Testis (tissue), 2 donors: Measurements from ENCODE around the gene GAS1.

Experiments used
- POLR2A ChIP-seq: fragments of 450-650 bp; IDR thresholded peaks from one replicate; pipeline ENCODE4 v1.6.1; 2017; ENCODE audit warnings: antibody characterized with exemption, mild to moderate bottlenecking, moderate library complexity
- TF ChIP-seq, protein P1 (sequence below), 3 experiments: fragments of 450-650 bp in 2 of 3; fragments of 200-600 bp in 1 of 3; sonication (generic) in 1 of 3; IDR thresholded peaks; one replicate each; pipeline ENCODE4 v1.5.1; 2016 to 2019; ENCODE audit warnings: antibody characterized with exemption in 3 of 3, mild to moderate bottlenecking in 2 of 3, moderate library complexity in 1 of 3

DNA sequence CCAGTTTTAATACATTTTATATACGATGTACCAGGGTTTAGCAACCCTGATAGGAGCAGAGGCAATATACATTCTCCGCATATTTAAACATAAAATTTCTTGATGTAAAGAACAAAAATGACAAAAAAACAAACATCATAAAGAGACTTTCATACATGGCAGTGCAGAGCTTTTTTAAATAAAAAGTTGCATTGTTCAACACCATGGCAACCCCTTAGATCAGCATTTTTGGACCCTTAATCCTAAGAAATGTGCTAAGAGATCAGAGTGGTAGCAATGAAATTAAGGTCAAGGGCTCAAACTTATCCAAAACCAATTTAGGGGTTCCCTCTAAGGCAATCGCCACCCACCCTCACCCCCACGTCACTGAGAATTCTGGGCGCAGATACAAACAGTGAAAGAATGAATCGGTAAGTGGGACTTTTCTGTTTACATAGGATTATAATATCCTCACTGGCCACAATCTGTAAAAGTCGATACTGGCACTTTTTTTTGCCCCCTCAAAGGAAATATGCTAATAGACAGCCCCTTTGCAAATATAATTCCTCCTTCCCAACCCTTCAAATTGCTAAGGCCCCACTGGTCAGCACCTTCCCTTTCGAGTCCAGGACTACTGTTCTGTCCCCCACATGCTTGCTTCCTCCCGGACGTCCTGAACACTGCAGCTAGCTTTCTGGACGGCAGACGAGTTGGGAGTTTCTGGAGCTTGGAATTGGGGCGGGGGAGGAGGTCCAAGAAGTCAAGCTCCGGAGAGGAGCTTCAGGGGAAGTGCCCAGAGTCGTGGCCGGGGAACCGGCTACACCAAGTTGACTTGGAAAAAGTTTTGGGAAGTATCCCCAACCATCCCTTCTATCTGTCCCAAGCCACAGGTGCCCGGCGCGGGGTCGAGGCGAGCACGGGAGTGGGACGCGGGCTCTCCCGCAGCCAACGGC is 2.2 kb downstream of the GAS1 start:
- TF ChIP-seq, protein P1, sequence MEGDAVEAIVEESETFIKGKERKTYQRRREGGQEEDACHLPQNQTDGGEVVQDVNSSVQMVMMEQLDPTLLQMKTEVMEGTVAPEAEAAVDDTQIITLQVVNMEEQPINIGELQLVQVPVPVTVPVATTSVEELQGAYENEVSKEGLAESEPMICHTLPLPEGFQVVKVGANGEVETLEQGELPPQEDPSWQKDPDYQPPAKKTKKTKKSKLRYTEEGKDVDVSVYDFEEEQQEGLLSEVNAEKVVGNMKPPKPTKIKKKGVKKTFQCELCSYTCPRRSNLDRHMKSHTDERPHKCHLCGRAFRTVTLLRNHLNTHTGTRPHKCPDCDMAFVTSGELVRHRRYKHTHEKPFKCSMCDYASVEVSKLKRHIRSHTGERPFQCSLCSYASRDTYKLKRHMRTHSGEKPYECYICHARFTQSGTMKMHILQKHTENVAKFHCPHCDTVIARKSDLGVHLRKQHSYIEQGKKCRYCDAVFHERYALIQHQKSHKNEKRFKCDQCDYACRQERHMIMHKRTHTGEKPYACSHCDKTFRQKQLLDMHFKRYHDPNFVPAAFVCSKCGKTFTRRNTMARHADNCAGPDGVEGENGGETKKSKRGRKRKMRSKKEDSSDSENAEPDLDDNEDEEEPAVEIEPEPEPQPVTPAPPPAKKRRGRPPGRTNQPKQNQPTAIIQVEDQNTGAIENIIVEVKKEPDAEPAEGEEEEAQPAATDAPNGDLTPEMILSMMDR (IDR thresholded peaks at IDR 0.05): no peak
- no peak for TF ChIP-seq POLR2A
